HEK293T (cell line): ENCODE measurements around the gene ANGPTL2.

ENCODE experiments used
- CTCF ChIA-PET: fragments of 350-600 bp; formaldehyde crosslinking; extraction: SDS; loops from one replicate; lab custom pipeline; 2021; ENCODE audit warnings: antibody characterized with exemption, inconsistent platforms; lab: Yijun Ruan, JAX
- POLR2A ChIA-PET: fragments of 350-600 bp; formaldehyde crosslinking; extraction: SDS; loops from one replicate; lab custom pipeline; 2020; ENCODE audit warnings: antibody characterized with exemption, inconsistent platforms; lab: Yijun Ruan, JAX
- DNase-seq: peaks from one replicate; pipeline ENCODE4 v3.0.0; 2012; ENCODE audit warnings: mixed read lengths; ENCODE audit errors: extremely low spot score
- ARNT ChIP-seq: fragments of 450-650 bp; IDR thresholded peaks from 2 replicates; pipeline ENCODE4 v1.6.1; 2017; ENCODE audit warnings: mild to moderate bottlenecking
- BHLHE40 ChIP-seq: fragments of 450-650 bp; IDR thresholded peaks from 2 replicates; pipeline ENCODE4 v1.6.1; 2016; ENCODE audit warnings: mild to moderate bottlenecking, moderate library complexity, borderline replicate concordance
- CTBP1 ChIP-seq: fragments of 450-650 bp; IDR thresholded peaks from 2 replicates; pipeline ENCODE4 v1.6.1; 2016; ENCODE audit warnings: borderline replicate concordance
- ELF4 ChIP-seq: fragments of 450-650 bp; IDR thresholded peaks from 2 replicates; pipeline ENCODE4 v1.6.1; 2017; ENCODE audit warnings: antibody characterized with exemption
- FOXA1 ChIP-seq: fragments of 450-650 bp; IDR thresholded peaks from 2 replicates; pipeline ENCODE4 v1.6.1; 2016; ENCODE audit warnings: mild to moderate bottlenecking
- FOXK2 ChIP-seq: fragments of 450-650 bp; IDR thresholded peaks from 2 replicates; pipeline ENCODE4 v1.6.1; 2016; ENCODE audit warnings: mild to moderate bottlenecking
- FOXM1 ChIP-seq: fragments of 450-650 bp; IDR thresholded peaks from 2 replicates; pipeline ENCODE4 v1.6.1; 2017; ENCODE audit warnings: mild to moderate bottlenecking, borderline replicate concordance
- HDGF ChIP-seq: fragments of 450-650 bp; IDR thresholded peaks from 2 replicates; pipeline ENCODE4 v1.6.1; 2017; ENCODE audit warnings: antibody characterized with exemption, borderline replicate concordance
- L3MBTL2 ChIP-seq: fragments of 450-650 bp; conservative IDR thresholded peaks from 2 replicates; pipeline ENCODE4 v1.6.1; 2016; ENCODE audit warnings: mild to moderate bottlenecking
- LEF1 ChIP-seq: fragments of 450-650 bp; IDR thresholded peaks from 2 replicates; pipeline ENCODE4 v1.6.1; 2017; ENCODE audit warnings: mild to moderate bottlenecking, borderline replicate concordance
- NFRKB ChIP-seq: fragments of 450-650 bp; IDR thresholded peaks from 2 replicates; pipeline ENCODE4 v1.6.1; 2016; ENCODE audit warnings: mild to moderate bottlenecking, moderate library complexity
- PKNOX1 ChIP-seq: fragments of 450-650 bp; IDR thresholded peaks from 2 replicates; pipeline ENCODE4 v1.6.1; 2016
- SP1 ChIP-seq: fragments of 450-650 bp; IDR thresholded peaks from 2 replicates; pipeline ENCODE4 v1.6.1; 2017
- SUZ12 ChIP-seq: fragments of 450-650 bp; IDR thresholded peaks from 2 replicates; pipeline ENCODE4 v1.6.1; 2016; ENCODE audit warnings: mild to moderate bottlenecking
- TARDBP ChIP-seq: fragments of 450-650 bp; IDR thresholded peaks from 2 replicates; pipeline ENCODE4 v1.6.1; 2016
- ZNF384 ChIP-seq: fragments of 450-650 bp; IDR thresholded peaks from 2 replicates; pipeline ENCODE4 v1.6.1; 2016

ANGPTL2 gene

GRCh38 chr9:127055745-127056402, 66.6 kb downstream of the ANGPTL2 start:
- ChIA-PET CTCF (no interaction called here), POLR2A (no interaction called here)

GRCh38 chr9:127053960-127054359, 68.5 kb downstream of the ANGPTL2 start:
- ChIA-PET POLR2A (no interaction called here), CTCF (interaction anchor here (0.6 kb wide), 1 partner anchor 11 kb away, joined by 3 read pairs; no protein-coding TSS in a partner anchor)
- TF ChIP-seq L3MBTL2: no peak
- no peak for DNase-seq

More at GRCh38 chr9:127055745-127056402, 66.6 kb downstream of the ANGPTL2 start:
- no peak for DNase-seq
- TF ChIP-seq NFRKB (no peak), FOXK2 (no peak), LEF1 (no peak), SP1 (no peak), ELF4 (no peak), FOXM1 (no peak), L3MBTL2 (no peak)

GRCh38 chr9:127053057-127053821, 69.2 kb downstream of the ANGPTL2 start:
- TF ChIP-seq SUZ12: no peak
- no peak for TF ChIP-seq ELF4
- TF ChIP-seq PKNOX1: no peak
- ChIA-PET CTCF (interaction anchor here (0.6 kb wide), 2 partner anchors 10 to 403 kb away, joined by 3 read pairs; no protein-coding TSS in a partner anchor), POLR2A (no interaction called here)
- DNase-seq: no peak

GRCh38 chr9:127051881-127052595, 70.4 kb downstream of the ANGPTL2 start:
- ChIA-PET POLR2A (no interaction called here), CTCF (no interaction called here)

GRCh38 chr9:127050591-127051001, 71.8 kb downstream of the ANGPTL2 start:
- TF ChIP-seq ARNT (no peak), ELF4 (no peak), FOXM1 (no peak), FOXA1 (no peak), FOXK2 (no peak), CTBP1 (no peak), HDGF (no peak), NFRKB (no peak), SP1 (no peak), BHLHE40 (no peak)
- ChIA-PET POLR2A (no interaction called here), CTCF (no interaction called here)
- DNase-seq: no peak

More at GRCh38 chr9:127051881-127052595, 70.4 kb downstream of the ANGPTL2 start:
- DNase-seq: no peak
- TF ChIP-seq ELF4: no peak
- no peak for TF ChIP-seq LEF1
- TF ChIP-seq PKNOX1: no peak
- TF ChIP-seq FOXK2: no peak
- no peak for TF ChIP-seq TARDBP
- no peak for TF ChIP-seq FOXA1
- no peak for TF ChIP-seq FOXM1
- no peak for TF ChIP-seq CTBP1
- TF ChIP-seq NFRKB: no peak
- no peak for TF ChIP-seq SP1
- TF ChIP-seq ZNF384: no peak
- no peak for TF ChIP-seq ARNT
- TF ChIP-seq L3MBTL2: no peak
- no peak for TF ChIP-seq HDGF
- no peak for TF ChIP-seq BHLHE40
- no peak for TF ChIP-seq SUZ12

GRCh38 chr9:127050152-127050551, 72.3 kb downstream of the ANGPTL2 start:
- TF ChIP-seq CTBP1: no peak
- no peak for TF ChIP-seq SUZ12
- no peak for TF ChIP-seq HDGF
- TF ChIP-seq PKNOX1: no peak
- no peak for TF ChIP-seq TARDBP
- TF ChIP-seq LEF1: no peak
- no peak for TF ChIP-seq ZNF384
- TF ChIP-seq BHLHE40: no peak
- no peak for TF ChIP-seq FOXM1
- no peak for DNase-seq
- CTCF ChIA-PET: no interaction called here
- POLR2A ChIA-PET: no interaction called here
